ENCODE data around the gene ZNF69.
"Not testable (repeated sequence)": the region's sequence is repeated elsewhere in the genome, so short reads cannot be mapped to it uniquely, and the experiment has no call there.

Gene ZNF69

DNA sequence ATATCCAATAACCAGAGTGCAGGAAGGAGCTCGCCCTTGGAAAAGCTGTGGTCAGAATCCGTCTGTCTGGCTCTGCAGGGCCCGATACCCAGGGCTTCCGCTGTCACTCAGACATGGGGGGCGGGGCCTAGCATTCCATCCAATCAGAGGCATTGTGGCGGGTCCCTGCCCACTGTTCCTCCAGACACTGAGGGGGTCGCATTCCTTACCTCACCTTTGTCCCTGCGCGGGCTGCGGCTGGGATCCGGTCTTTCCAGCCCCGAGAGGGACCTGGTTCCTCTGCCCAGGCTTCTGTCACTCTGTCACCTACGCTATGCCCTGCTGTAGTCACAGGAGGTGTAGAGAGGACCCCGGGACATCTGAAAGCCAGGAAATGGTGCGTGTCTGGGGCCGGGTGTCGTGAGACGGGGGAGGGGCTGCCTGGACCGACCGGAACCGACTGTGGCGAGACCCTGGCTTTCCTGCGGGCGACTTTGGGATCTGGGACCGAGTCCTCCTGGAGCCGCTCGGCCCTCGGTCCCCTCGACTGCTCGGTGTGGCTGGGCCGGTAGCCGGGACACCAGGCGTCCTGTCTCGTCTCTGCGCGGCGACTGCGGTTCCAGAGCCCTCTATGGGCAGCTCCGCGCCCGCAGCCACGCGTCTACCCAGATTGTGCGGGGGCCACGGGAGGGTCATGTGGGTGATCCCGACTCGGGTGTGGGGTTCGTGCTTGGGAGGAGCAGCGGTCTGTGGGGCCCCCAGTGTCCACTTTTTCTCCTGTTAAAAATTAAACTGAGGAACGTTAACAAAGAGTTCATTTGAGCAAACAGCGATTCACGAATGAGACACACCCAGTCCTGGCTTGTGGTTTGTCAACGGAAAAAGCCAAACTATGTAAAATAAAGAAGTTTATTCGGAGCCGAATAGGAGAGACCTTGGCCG lies at the start of gene ZNF69:
Gene ZNF69 (plus strand): TSS at position 172 of the 921 bp plus-strand sequence. CDS start 142 bp downstream, at position 314.
- TF ChIP-seq, protein P1, sequence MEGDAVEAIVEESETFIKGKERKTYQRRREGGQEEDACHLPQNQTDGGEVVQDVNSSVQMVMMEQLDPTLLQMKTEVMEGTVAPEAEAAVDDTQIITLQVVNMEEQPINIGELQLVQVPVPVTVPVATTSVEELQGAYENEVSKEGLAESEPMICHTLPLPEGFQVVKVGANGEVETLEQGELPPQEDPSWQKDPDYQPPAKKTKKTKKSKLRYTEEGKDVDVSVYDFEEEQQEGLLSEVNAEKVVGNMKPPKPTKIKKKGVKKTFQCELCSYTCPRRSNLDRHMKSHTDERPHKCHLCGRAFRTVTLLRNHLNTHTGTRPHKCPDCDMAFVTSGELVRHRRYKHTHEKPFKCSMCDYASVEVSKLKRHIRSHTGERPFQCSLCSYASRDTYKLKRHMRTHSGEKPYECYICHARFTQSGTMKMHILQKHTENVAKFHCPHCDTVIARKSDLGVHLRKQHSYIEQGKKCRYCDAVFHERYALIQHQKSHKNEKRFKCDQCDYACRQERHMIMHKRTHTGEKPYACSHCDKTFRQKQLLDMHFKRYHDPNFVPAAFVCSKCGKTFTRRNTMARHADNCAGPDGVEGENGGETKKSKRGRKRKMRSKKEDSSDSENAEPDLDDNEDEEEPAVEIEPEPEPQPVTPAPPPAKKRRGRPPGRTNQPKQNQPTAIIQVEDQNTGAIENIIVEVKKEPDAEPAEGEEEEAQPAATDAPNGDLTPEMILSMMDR (IDR thresholded peaks at IDR 0.05; ENCODE audit: low read length, missing control alignments) = peak; percentile 12
- peak within 1 kb of the TSS; percentile 85 for H3K4me3 ChIP-seq (replicated peaks; ENCODE audit: low read depth, low read length)
- DNase-seq (ENCODE audit: low read depth) = peak; percentile 62

DNA sequence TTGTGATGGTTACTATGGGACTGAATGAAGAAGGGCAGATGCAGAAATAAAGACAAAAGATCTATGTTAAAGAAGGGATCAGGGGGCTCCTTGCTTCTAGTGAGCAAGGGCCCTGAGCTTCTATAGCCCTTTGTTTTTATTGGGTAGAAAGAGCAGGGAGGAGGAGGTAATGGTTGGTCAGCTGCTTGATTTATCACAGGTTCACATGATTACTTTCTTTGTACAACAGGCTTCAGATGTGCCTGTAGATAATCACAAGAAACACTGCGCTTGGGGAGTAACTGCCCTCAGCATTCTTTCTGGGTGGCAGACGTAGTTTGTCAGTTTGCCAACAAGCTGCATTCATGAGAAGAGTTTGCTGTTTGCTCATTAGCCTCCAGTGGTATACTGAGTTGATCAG lies 43.9 kb upstream of the ZNF69 start:
- no peak overlapping the region for H3K4me3 ChIP-seq (replicated peaks; ENCODE audit: low read depth, low read length)
- no peak for DNase-seq (ENCODE audit: low read depth)
- TF ChIP-seq, protein P1 (IDR thresholded peaks at IDR 0.05; ENCODE audit: low read length, missing control alignments) = no peak

DNA sequence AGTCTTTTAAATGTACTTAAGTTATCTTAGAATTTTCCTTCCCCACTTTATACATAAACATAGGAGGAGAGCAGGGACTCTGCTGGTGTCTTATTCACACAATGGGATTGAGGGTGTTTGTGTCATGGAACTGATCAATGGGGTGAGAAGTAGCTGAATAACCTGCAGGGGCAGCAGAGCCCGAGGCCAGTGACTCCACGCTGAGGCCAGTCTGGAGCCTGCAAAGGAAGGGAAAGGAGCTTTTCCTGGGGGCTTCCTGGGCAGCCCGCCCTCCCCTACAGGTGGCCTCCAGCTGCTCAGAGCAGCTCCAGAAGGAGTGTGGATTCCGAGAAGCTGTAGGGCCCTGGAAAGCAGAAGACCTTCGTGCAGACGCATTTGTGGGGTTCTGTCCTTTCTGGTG lies 40.0 kb upstream of the ZNF69 start:
- not testable (repeated sequence) for DNase-seq (ENCODE audit: low read depth); H3K4me3 ChIP-seq (replicated peaks; ENCODE audit: low read depth, low read length)

DNA sequence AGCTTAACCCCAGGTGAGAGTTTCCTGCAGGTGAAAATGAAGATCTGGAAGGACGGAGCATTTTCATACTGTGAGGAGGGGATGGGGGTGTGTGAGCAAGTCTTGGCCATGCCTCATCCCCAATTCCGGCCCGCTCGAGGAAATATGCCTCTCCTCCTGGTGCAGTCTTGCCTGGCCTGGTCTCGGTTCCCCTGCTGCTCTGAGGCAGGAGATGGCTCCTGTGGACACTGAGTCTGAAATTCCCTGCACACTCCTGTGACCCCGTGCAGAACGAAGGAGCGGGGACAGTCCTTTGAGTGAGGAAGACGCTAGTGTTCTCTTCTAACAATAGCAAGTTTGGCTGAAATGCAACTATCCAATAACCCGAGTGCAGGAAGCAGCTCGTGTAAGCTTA lies 39.4 kb upstream of the ZNF69 start:
- TF ChIP-seq, protein P1 (IDR thresholded peaks at IDR 0.05; ENCODE audit: low read length, missing control alignments) = no peak
- peak overlapping the region; percentile 61 for H3K4me3 ChIP-seq (replicated peaks; ENCODE audit: low read depth, low read length)

DNA sequence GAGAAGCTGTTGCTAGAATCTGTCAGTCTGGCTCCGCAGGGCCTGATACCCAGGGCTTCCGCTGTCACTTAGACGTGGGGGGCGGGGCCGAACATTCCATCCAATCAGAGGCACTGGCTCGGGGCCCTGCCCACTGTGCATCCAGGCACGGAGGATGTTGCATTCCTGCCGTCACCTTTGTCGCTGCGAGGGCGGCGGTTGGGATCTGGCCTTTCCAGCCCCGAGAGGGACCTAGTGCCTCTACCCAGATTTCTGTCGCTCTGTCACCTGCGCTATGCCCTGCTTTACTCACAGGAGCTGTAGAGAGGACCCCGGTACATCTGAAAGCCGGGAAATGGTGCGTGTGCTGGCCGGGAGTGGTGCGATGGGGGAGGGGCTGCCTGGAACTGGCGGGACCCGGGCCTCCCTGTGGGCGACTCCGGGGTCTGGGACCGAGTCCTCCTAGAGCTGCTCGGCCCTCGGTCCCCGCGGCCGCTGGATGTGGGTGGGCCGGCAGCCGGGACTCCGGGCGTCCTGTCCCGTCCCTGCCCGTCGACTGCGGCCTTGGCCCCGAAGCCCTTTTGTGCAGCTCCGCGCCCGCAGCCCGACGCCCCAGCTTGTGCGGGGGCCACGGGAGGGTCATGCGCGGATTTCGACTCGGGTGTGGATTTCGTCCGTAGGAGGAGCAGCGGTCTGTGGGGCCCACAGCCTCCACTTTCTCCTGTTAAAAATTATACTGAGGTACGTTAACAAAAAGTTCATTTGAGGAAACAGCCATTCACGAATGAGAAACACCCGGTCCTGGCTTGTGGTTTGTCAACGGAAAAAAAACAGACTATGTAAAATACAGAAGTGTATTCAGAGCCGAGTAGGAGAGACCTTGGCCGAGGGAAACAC lies 38.8 kb upstream of the ZNF69 start, which contains the start of gene ZNF439:
Gene ZNF439 (plus strand): TSS at position 133 of the 876 bp plus-strand sequence. CDS start 142 bp downstream, at position 275.
- TF ChIP-seq, protein P1 (IDR thresholded peaks at IDR 0.05; ENCODE audit: low read length, missing control alignments) = no peak
- peak; percentile 63 for DNase-seq (ENCODE audit: low read depth)
- H3K4me3 ChIP-seq (replicated peaks; ENCODE audit: low read depth, low read length) = peak within 1 kb of the TSS; percentile 61

More for the DNA sequence above, 39.4 kb upstream of the ZNF69 start:
- no peak for DNase-seq (ENCODE audit: low read depth)

DNA sequence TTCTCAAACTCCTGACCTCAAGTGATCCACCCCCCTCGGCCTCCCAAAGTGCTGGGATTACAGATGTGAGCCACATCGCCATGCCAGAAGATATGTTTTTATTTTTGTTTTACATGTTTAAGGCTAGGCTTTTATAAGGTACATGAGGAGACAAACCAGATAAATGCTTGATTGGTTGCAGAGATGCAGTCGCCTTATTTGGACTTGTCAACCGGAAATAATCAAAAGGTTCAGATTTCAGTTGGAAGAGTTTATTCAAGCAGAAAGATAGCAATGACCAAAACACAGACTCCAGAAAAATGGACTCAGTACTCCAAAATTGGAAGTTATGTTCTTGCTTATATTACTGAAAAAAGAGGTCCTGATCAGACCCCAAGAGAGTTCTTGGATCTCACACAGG lies 37.3 kb upstream of the ZNF69 start:
- DNase-seq (ENCODE audit: low read depth); H3K4me3 ChIP-seq (replicated peaks; ENCODE audit: low read depth, low read length): not testable (repeated sequence)

DNA sequence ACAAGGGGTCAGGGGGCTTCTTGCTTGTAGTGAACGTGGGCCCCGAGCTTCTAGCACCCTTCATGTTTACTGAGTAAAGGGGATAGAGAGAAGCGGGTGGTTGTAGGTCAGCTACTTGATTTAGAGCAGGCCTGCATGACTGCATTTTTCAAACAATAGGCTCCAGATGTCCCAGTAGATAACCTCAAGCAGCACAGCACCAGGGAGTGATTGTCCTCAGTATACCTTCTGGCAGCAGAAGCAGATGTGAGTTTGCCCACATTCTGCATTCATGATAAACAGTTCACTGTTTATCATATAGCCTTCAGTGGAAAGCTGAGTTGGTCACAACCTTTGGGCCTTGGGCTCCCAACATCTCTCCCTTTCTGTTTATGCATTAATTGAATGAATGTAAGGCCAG lies 34.2 kb upstream of the ZNF69 start:
- H3K4me3 ChIP-seq (replicated peaks; ENCODE audit: low read depth, low read length) = no peak overlapping the region
- no peak for DNase-seq (ENCODE audit: low read depth)
- TF ChIP-seq, protein P1 (IDR thresholded peaks at IDR 0.05; ENCODE audit: low read length, missing control alignments) = no peak

All from fibroblast of pulmonary artery (primary cell).